ENCODE results near the gene PODNL1.

DNA sequence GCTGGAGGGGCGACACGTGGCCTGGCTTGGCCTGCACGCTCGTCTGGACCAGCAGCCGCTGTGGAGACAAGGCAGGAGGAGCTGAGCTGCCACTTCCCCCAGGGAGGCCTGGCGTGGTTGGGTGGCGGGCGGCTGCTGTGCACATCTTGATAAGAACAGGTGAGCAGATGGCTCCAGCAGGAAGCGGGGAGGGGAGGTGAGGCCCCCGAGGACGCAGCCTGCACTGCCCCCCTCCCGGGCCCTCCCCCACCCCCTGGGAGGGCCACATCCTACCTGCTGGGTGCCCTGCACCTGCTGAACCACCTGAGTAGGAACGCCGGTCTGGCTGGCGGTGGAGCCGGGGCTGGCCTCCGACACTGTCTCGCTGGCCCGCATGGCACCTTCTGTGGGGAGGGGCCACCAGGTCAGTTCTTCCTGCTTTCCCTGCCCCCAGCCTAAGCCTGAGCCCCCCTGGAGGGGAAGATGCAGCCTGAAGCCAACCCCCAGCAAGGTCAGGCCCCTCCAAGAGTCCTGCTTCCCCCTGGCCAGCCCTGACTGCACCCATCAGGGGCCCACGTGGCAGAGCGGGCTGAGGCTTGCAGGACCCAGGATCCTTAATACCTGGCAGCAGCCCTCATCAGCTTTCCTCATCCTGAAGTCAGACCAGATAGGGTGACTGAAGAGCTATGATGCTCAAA is 45.1 kb upstream of the PODNL1 start:
- TF ChIP-seq, protein P1, sequence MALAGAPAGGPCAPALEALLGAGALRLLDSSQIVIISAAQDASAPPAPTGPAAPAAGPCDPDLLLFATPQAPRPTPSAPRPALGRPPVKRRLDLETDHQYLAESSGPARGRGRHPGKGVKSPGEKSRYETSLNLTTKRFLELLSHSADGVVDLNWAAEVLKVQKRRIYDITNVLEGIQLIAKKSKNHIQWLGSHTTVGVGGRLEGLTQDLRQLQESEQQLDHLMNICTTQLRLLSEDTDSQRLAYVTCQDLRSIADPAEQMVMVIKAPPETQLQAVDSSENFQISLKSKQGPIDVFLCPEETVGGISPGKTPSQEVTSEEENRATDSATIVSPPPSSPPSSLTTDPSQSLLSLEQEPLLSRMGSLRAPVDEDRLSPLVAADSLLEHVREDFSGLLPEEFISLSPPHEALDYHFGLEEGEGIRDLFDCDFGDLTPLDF (CRISPR knock-in tag; IDR thresholded peaks at IDR 0.05), result no peak
- TF ChIP-seq, protein P2, sequence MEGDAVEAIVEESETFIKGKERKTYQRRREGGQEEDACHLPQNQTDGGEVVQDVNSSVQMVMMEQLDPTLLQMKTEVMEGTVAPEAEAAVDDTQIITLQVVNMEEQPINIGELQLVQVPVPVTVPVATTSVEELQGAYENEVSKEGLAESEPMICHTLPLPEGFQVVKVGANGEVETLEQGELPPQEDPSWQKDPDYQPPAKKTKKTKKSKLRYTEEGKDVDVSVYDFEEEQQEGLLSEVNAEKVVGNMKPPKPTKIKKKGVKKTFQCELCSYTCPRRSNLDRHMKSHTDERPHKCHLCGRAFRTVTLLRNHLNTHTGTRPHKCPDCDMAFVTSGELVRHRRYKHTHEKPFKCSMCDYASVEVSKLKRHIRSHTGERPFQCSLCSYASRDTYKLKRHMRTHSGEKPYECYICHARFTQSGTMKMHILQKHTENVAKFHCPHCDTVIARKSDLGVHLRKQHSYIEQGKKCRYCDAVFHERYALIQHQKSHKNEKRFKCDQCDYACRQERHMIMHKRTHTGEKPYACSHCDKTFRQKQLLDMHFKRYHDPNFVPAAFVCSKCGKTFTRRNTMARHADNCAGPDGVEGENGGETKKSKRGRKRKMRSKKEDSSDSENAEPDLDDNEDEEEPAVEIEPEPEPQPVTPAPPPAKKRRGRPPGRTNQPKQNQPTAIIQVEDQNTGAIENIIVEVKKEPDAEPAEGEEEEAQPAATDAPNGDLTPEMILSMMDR (IDR thresholded peaks at IDR 0.05), result no peak
- TF ChIP-seq USF1 (CRISPR knock-in tag; IDR thresholded peaks at IDR 0.05), result no peak
- TF ChIP-seq, protein P3, sequence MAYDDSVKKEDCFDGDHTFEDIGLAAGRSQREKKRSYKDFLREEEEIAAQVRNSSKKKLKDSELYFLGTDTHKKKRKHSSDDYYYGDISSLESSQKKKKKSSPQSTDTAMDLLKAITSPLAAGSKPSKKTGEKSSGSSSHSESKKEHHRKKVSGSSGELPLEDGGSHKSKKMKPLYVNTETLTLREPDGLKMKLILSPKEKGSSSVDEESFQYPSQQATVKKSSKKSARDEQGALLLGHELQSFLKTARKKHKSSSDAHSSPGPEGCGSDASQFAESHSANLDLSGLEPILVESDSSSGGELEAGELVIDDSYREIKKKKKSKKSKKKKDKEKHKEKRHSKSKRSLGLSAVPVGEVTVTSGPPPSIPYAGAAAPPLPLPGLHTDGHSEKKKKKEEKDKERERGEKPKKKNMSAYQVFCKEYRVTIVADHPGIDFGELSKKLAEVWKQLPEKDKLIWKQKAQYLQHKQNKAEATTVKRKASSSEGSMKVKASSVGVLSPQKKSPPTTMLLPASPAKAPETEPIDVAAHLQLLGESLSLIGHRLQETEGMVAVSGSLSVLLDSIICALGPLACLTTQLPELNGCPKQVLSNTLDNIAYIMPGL (CRISPR knock-in tag; IDR thresholded peaks at IDR 0.05), result no peak
